LoVo (cell line): ENCODE data around the gene HPF1.
"Not testable (repeated sequence)": the region's sequence is repeated elsewhere in the genome, so short reads cannot be mapped to it uniquely, and the experiment has no call there.

Source experiments
- DNase-seq: peaks from one replicate; pipeline ENCODE4 v3.0.0-alpha.2; 2016; ENCODE audit warnings: low spot score

HPF1 gene

GRCh38 chr4:169757575-169758184, at the start of gene HPF1:
TSS of gene HPF1 (minus strand) at chr4:169757944. CDS start at chr4:169757877, 67 bp downstream.
- DNase-seq, result peak; percentile 94

GRCh38 chr4:169806770-169807169, 49.0 kb upstream of the HPF1 start:
- not testable (repeated sequence) for DNase-seq

DNA sequence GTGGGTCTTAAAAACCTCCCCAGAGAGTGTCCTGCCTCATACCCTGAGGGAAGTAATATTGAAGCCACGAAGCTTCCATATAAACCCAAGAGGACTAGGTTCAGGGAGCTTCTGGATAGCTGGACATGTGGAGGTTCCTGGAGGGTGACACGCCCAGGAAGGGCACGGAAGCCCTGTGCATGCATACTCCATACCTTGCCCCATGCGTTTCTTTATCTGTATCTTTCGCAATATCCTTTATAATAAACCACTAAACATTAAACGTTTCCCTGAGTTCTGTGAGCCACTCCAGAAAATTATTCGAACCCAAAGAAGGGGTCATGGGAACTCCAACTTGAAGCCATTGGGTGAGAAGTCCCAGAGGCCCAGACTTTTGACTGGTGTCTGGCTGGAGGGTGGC, 45.7 kb upstream of the HPF1 start:
- no peak for DNase-seq

GRCh38 chr4:169802873-169803272, 45.1 kb upstream of the HPF1 start:
- no peak for DNase-seq

DNA sequence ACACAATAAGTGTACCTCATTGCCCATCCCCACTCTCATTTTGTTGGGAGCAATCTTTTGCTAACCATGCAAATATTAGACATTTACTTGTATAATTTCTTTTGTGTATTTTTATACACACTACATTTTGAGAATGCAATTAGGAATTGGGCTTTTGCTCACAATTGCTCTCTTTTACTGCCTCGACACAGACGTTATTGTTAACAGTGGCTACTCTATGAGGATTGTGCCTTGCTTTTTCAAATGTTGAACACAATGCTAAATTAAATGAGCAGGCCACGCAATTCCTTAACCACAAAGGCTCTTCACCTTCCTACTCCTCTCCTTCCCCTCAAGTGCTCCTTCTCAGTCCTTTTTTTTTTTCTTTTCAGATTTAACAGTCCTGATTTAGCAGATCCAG, 42.8 kb upstream of the HPF1 start:
- no peak for DNase-seq

DNA sequence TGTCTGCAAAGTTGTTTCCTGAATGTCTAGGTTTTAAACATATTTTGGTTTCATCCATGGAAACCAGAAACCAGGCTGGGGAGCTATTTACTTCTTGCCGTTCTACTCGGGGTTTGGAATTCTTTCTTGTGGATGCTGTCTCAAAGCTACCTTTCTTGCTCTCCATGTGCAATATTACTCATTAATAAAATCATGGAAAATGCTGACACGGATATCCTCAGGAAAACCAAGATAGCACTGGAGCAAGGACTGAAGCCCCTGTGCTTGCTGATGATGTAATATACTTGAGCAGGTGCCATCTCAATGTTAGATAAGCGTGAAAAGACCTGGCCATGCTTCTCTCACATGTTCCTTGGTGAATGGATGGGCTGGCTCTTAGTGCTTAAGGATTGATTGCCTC, 41.5 kb upstream of the HPF1 start:
- DNase-seq, result no peak

- no peak for DNase-seq
Measured at GRCh38 chr4:169795585-169795984, 37.8 kb upstream of the HPF1 start.

- DNase-seq, result peak; percentile 65
Measured at GRCh38 chr4:169791527-169792156, 33.9 kb upstream of the HPF1 start.

GRCh38 chr4:169791062-169791461, 33.3 kb upstream of the HPF1 start:
- no peak for DNase-seq

GRCh38 chr4:169774466-169775445, 17.0 kb upstream of the HPF1 start:
- no peak for DNase-seq

GRCh38 chr4:169773889-169774288, 16.1 kb upstream of the HPF1 start:
- DNase-seq, result no peak

DNA sequence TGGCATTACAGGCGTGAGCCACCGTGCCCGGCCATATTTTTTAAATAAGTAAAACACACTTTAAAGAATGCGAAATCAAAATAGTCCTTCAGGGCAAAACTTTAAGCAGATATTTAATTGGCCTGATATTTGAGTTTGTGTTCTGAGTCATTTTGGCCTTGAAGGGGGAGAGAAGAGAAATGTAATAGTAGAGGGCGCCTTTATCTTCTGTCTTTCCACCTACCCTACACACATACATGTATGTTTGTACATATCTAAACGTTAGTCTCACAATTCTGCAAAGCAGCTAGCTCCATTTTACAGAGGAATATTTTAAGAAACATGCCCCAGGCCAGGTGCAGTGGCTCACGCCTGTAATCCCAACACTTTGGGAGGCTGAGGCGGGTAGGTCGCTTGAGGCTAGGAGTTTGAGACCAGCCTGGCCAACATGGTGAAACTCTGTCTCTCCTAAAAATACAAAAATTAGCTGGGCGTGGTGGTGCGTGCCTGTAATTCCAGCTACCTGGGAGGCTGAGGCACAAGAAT, 13.9 kb upstream of the HPF1 start:
- DNase-seq, result not testable (repeated sequence)

DNA sequence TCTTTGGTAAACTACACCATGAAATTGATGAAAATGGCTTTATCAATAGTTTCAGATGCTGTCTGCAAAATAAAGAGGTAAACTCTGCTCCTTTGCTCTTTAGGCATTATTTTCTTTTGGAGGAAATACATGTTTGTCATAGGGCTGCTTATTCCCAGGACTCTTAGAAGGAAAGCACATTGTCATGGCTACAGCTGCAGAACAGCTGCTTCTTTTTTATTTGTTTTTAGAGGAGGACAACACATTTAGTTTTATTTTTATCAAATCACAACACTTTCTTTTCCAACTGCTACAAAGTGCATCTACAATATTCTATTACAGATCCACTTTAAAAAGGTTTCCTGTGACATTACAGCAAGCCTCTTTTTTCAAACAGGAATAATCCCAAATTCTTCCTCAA, 12.7 kb upstream of the HPF1 start:
- DNase-seq, result no peak

DNA sequence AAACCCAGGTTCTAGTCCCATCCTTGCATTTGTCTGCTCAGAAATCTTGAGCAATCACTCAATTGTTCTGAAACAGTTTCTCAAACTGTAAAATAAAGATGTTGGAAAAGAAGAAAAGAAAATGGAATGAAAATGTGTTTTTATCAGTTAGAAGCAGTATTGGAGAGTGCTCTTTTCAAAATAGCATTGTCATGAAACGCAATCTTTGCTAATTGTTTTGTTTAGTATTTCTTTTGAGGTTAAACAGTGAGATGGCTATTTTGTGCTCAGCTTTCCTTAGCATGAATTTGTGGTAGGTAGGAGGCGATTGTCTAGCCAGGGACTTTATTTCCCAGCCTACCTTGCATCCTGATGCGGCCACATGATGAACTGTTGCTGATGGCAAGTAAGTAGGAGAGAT, 10.6 kb upstream of the HPF1 start:
- DNase-seq, result no peak

DNA sequence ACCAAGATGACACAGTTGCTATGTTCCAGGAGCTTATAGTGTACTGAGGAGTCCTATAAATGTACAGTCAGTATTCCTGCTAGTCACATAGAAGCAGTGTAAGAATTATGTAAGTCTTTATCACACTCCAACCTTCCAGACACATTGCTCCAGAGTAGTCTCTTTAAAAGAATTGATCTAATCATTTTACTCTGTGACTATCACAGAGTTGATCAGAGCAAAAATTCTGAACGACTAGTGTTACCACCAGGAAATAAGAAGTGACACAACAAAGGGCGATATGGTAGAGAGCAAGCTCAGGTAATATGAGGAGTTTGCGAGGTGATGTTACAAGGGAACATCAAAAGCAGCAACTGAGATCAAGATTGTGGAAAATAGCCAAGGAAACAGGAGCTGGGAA, 9.0 kb upstream of the HPF1 start:
- DNase-seq, result no peak

DNA sequence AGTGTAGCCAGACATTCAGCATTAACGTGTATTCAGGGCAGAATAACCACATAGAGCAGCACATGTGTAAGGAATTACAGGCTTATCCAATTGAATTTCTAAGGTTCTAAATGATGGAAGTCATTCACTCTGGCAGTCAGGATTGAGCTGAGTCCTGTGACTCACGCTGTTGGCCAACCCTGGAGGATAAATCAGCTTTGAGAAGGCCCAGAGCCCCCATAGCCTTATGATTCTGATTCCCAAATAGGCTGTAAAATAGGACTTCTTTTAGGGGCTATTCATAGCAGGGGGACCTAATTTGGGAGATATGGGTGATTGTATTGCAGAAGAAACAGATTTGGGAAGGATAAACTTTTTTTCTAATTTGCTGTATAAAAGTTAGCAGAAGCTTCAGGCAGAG, 8.1 kb upstream of the HPF1 start:
- no peak for DNase-seq

- DNase-seq, result no peak
Measured at GRCh38 chr4:169761846-169762245, 4.1 kb upstream of the HPF1 start.

- no peak for DNase-seq
Measured at GRCh38 chr4:169758401-169758962, 738 bp upstream of the HPF1 start.

- no peak for DNase-seq
Measured at GRCh38 chr4:169756971-169757574, 671 bp downstream of the HPF1 start.

- DNase-seq, result no peak
Measured at GRCh38 chr4:169745291-169745690, 12.5 kb downstream of the HPF1 start.

DNA sequence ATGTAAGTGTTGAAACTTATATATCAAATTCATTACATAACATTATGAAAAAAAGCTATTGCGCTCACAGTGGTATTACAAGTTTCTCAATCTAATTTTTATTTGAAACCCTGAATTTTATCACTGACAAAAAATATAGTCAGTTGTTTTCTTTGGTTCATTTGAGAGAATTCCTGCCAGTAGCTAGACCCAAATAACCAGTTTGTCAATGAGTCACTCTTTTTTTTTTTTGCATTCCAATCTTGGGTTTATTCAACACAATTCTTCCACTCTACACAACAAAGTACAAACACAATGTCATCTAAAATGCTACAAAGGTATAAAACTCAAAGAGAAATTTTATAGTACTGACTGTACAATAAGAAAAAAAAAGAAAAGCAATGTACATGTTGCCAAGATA, 13.1 kb downstream of the HPF1 start:
- DNase-seq, result no peak

DNA sequence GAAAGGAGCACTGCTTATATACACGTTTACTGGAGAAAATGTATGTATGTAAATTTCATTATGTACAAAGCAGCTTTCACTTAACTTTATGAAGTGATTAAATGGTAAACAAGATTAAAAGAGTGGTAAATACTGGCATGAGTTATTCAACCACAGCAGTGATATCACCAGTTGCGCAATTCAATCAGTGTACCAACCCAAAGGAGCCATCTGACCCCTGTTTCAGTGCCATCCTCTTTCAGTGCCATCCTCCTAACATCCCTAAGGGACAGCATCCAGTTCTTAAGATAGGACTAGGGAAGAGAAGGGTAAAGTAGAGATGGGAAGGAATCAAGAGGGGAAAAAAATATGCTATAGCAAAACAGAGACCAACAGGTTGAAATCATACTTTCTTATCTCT, 16.2 kb downstream of the HPF1 start:
- DNase-seq, result no peak
